Measurements from ENCODE around the gene ASH1L.
"Not testable (repeated sequence)": the region's sequence is repeated elsewhere in the genome, so short reads cannot be mapped to it uniquely, and the experiment has no call there.

The ASH1L gene

DNA sequence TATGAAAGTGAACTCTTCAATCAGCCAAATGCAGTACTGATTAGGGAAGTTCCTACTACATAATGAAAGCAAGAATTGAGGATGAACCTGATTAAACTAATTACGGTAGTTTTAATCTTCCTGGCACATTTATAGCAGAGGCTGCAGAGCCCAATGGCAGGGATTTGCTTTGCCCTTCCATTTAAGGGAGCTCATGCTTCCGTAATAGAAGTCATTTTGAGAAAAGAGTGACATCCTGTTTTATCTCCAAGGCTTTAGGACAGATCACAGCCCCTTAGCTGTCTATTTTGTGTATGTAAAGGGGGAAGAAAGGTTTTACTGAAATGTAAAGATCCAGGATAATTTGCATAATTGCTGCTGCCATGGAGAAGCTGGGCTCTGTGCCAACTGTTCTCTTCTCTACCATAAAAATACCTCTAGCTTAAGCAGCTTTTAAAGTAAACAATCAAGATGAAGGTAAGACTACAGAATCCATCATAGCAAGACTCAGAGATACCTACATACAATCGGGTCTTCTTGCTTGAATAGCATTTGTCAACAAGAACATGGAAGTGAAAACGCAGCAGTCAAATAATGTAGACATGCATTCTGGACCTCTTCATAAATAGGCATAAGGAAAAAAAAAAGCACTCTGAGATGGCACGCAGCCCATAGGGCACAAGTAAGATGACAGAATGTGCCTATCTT is 62.5 kb downstream of the ASH1L start (continued):
- no peak for TF ChIP-seq POU6F1 (CRISPR knock-in tag; IDR thresholded peaks at IDR 0.05; ENCODE audit: borderline replicate concordance, low read depth)

- TF ChIP-seq SNAI2 (CRISPR knock-in tag; IDR thresholded peaks at IDR 0.05) (no peak), ZNF565 (CRISPR knock-in tag; conservative IDR thresholded peaks at IDR 0.05; ENCODE audit: low read depth) (no peak), GLIS3 (CRISPR knock-in tag; IDR thresholded peaks at IDR 0.05) (no peak), ARNTL (CRISPR knock-in tag; IDR thresholded peaks at IDR 0.05; ENCODE audit: borderline replicate concordance, low read depth) (no peak), CSDC2 (CRISPR knock-in tag; IDR thresholded peaks at IDR 0.05) (no peak), ISL1 (CRISPR knock-in tag; IDR thresholded peaks at IDR 0.05) (no peak), BACH2 (CRISPR knock-in tag; IDR thresholded peaks at IDR 0.05; ENCODE audit: borderline replicate concordance) (no peak)
- no peak for ATAC-seq
These were observed 63.3 kb downstream of the ASH1L start for GRCh38 chr1:155499263-155499662.

GRCh38 chr1:155493595-155493994 is 69.0 kb downstream of the ASH1L start:
- not testable (repeated sequence) for ATAC-seq

GRCh38 chr1:155488419-155488818 is 74.2 kb downstream of the ASH1L start:
- not testable (repeated sequence) for ATAC-seq

DNA sequence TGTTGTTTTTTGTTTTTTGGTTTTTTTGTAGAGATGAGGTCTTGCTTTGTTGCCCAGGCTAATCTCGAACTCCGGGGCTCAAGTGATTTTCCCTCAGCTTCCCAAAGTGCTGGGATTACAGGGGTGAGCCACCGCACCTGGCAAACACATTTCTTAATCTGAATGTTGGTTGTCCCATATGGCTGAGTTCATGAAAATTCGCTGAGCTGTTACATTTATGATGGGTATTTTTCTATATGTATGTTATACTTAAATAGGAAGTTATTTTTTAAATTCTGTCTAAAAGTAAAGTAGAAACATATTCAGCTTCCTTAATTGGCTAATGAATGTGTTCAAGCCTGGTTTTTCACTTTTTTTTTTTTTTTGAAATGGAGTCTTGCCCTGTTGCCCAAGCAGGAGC is 75.1 kb downstream of the ASH1L start:
- no peak for TF ChIP-seq ZNF70 (CRISPR knock-in tag; IDR thresholded peaks at IDR 0.05)
- no peak for TF ChIP-seq ESRRG (CRISPR knock-in tag; IDR thresholded peaks at IDR 0.05)
- TF ChIP-seq TSHZ2 (CRISPR knock-in tag; IDR thresholded peaks at IDR 0.05): no peak
- no peak for ATAC-seq

DNA sequence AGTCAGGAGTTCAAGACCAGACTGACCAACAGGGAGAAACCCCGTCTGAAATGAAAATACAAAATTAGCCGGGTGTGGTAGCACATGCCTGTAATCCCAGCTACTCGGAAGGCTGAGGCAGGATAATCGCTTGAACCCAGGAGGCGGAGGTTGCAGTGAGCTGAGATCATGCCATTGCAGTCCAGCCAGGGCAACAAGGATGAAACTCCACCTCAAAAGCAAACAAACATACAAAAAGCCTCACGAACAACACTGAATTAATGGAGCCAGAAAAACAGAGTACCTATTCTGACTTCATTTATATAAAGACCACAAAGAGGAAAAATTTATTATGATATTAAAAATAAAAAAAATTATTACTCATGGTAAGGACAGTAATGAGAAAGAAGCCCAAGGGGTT is 75.7 kb downstream of the ASH1L start:
- not testable (repeated sequence) for ATAC-seq

- ATAC-seq: no peak
- TF ChIP-seq TOX (CRISPR knock-in tag; IDR thresholded peaks at IDR 0.05; ENCODE audit: borderline replicate concordance) (no peak), TSHZ2 (CRISPR knock-in tag; IDR thresholded peaks at IDR 0.05) (no peak), ZFP3 (CRISPR knock-in tag; IDR thresholded peaks at IDR 0.05) (no peak), ZC3H10 (CRISPR knock-in tag; IDR thresholded peaks at IDR 0.05) (no peak), CSDC2 (CRISPR knock-in tag; IDR thresholded peaks at IDR 0.05) (no peak), ESRRG (CRISPR knock-in tag; IDR thresholded peaks at IDR 0.05) (no peak), PPARA (CRISPR knock-in tag; IDR thresholded peaks at IDR 0.05; ENCODE audit: borderline replicate concordance) (no peak), BACH2 (CRISPR knock-in tag; IDR thresholded peaks at IDR 0.05; ENCODE audit: borderline replicate concordance) (no peak), SNAI2 (CRISPR knock-in tag; IDR thresholded peaks at IDR 0.05) (no peak)
- TF ChIP-seq, protein P1, sequence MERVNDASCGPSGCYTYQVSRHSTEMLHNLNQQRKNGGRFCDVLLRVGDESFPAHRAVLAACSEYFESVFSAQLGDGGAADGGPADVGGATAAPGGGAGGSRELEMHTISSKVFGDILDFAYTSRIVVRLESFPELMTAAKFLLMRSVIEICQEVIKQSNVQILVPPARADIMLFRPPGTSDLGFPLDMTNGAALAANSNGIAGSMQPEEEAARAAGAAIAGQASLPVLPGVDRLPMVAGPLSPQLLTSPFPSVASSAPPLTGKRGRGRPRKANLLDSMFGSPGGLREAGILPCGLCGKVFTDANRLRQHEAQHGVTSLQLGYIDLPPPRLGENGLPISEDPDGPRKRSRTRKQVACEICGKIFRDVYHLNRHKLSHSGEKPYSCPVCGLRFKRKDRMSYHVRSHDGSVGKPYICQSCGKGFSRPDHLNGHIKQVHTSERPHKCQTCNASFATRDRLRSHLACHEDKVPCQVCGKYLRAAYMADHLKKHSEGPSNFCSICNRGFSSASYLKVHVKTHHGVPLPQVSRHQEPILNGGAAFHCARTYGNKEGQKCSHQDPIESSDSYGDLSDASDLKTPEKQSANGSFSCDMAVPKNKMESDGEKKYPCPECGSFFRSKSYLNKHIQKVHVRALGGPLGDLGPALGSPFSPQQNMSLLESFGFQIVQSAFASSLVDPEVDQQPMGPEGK (CRISPR knock-in tag; IDR thresholded peaks at IDR 0.05; ENCODE audit: borderline replicate concordance): no peak
These were observed 76.7 kb downstream of the ASH1L start for GRCh38 chr1:155485945-155486344.

Data from SK-N-SH treated with all-trans-retinoic acid at 6 μM for 48 hours (cell line).